OCI-LY7 (cell line): ENCODE results near the gene SLC9B1. TPM values are rescaled to one million over a fixed set of nuclear protein-coding genes. Genes with fewer than 3 reads are reported as not detected.

Source experiments
- BruUV-seq: library from RNA; stranded (reverse); fragments of 400-500 nt; replicated peaks from 2 replicates; lab custom pipeline; 2021; lab: Mats Ljungman, UMichigan
- CTCF ChIA-PET: fragments of 300-600 bp; sonication (Branson Sonifier 250); formaldehyde crosslinking; loops from one replicate; lab custom pipeline; 2022; ENCODE audit warnings: antibody characterized with exemption; ENCODE audit not compliant: unreplicated experiment; lab: Charles Lee
- POLR2A ChIA-PET: fragments of 300-600 bp; sonication (Branson Sonifier 250); formaldehyde crosslinking; loops from one replicate; lab custom pipeline; 2022; ENCODE audit warnings: antibody characterized with exemption; lab: Charles Lee
- DNase-seq: peaks from one replicate; pipeline ENCODE4 v3.0.0-alpha.2; 2015; ENCODE audit warnings: low spot score
- H2AFZ ChIP-seq: fragments of 200-600 bp; sonication (generic), shearing (Covaris generic); 2 replicates; pipeline ENCODE4 v1.6.1; 2014; ENCODE audit warnings: mild to moderate bottlenecking, antibody characterized with exemption, low read length, moderate library complexity
- H3K27ac ChIP-seq: fragments of 200-600 bp; sonication (generic); 2 replicates; pipeline ENCODE4 v1.5.1; 2014; ENCODE audit warnings: mixed run types, low read depth, mild to moderate bottlenecking, moderate library complexity, low read length, inconsistent platforms; ENCODE audit not compliant: poor library complexity, severe bottlenecking
- H3K36me3 ChIP-seq: fragments of 200-600 bp; sonication (generic); 2 replicates; pipeline ENCODE4 v1.6.1; 2014; ENCODE audit warnings: mild to moderate bottlenecking, antibody characterized with exemption, low read length, moderate library complexity, mixed read lengths; ENCODE audit not compliant: insufficient read depth
- H3K4me1 ChIP-seq: fragments of 200-600 bp; sonication (generic); 2 replicates; pipeline ENCODE4 v1.5.1; 2014; ENCODE audit warnings: mild to moderate bottlenecking, low read length; ENCODE audit not compliant: insufficient read depth, poor library complexity, severe bottlenecking
- H3K4me2 ChIP-seq: fragments of 200-600 bp; sonication (generic); 2 replicates; pipeline ENCODE4 v1.6.1; 2014; ENCODE audit warnings: mild to moderate bottlenecking, low read length
- H3K4me3 ChIP-seq: fragments of 200-600 bp; sonication (generic); 2 replicates; pipeline ENCODE4 v1.5.1; 2014; ENCODE audit warnings: mild to moderate bottlenecking, low read depth, low read length; ENCODE audit not compliant: poor library complexity, severe bottlenecking
- H3K79me2 ChIP-seq: fragments of 200-600 bp; sonication (generic); 2 replicates; pipeline ENCODE4 v1.6.1; 2016; ENCODE audit warnings: low read depth, mild to moderate bottlenecking, low read length, moderate library complexity, mixed read lengths; ENCODE audit not compliant: insufficient read depth
- H3K9me2 ChIP-seq: fragments of 200-600 bp; sonication (generic); 2 replicates; pipeline ENCODE4 v1.6.1; 2016; ENCODE audit warnings: mild to moderate bottlenecking, low read length, mixed read lengths; ENCODE audit not compliant: insufficient read depth
- H3K9me3 ChIP-seq: fragments of 200-600 bp; sonication (generic); 2 replicates; pipeline ENCODE4 v1.6.1; 2014; ENCODE audit warnings: mild to moderate bottlenecking, mixed run types, low read length, mixed read lengths
- H4K20me1 ChIP-seq: fragments of 200-600 bp; sonication (generic); 2 replicates; pipeline ENCODE4 v1.6.1; 2014; ENCODE audit warnings: mild to moderate bottlenecking, antibody characterized with exemption, low read length, moderate library complexity, mixed read lengths; ENCODE audit not compliant: insufficient read depth
- EZH2phosphoT487 ChIP-seq: fragments of 200-600 bp; sonication (generic); IDR thresholded peaks from 2 replicates; pipeline ENCODE4 v1.6.1; 2018; ENCODE audit warnings: low read depth, borderline replicate concordance, mild to moderate bottlenecking, mixed run types, antibody characterized with exemption, low read length, moderate library complexity, mixed read lengths
- intact Hi-C: fragments of 100-400 bp; cut with micrococcal nuclease; formaldehyde crosslinking; loops from one replicate; pipeline ENCODE4 v1.10.0; 2022; ENCODE audit not compliant: unreplicated experiment
- total RNA-seq, 2 experiments: library from RNA; depleted of rRNA in 1 of 2; stranded (reverse); fragments of >200 nt in 1 of 2; shearing (Covaris generic) in 1 of 2; gene quantifications; 2 replicates each; pipeline ENCODE4 v1.2.3, GENCODE V29; 2014 to 2022
- TF ChIP-seq, protein P1 (sequence below): fragments of 200-600 bp; sonication (generic); conservative IDR thresholded peaks from 2 replicates; pipeline ENCODE4 v1.5.1; 2014; ENCODE audit warnings: mild to moderate bottlenecking, antibody characterized with exemption, low read length, moderate library complexity, mixed read lengths

Gene SLC9B1
- total RNA-seq, 2 experiments from 2014 or later: 0.88 to 2.0 TPM

DNA sequence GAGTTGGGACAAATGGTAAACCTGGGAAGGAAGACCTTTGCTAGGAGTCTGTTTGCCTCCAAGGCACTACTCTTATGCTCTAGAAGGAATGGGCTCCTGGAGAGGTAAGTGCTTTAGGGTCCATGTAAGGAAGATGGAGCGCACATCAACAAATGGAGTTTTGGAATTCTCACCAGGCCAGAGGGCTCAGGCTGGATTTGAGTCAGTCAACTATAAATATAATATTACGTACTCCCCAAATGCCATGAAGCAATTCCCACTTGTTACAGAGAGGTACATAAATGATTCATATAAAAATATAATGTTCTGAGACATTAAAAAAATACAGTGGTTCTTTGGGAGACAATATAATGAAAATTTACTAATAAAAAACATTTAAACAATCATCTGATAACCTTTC, 1.6 kb upstream of the SLC9B1 start:
- H3K4me2 ChIP-seq: no peak overlapping the region
- TF ChIP-seq, protein P1, sequence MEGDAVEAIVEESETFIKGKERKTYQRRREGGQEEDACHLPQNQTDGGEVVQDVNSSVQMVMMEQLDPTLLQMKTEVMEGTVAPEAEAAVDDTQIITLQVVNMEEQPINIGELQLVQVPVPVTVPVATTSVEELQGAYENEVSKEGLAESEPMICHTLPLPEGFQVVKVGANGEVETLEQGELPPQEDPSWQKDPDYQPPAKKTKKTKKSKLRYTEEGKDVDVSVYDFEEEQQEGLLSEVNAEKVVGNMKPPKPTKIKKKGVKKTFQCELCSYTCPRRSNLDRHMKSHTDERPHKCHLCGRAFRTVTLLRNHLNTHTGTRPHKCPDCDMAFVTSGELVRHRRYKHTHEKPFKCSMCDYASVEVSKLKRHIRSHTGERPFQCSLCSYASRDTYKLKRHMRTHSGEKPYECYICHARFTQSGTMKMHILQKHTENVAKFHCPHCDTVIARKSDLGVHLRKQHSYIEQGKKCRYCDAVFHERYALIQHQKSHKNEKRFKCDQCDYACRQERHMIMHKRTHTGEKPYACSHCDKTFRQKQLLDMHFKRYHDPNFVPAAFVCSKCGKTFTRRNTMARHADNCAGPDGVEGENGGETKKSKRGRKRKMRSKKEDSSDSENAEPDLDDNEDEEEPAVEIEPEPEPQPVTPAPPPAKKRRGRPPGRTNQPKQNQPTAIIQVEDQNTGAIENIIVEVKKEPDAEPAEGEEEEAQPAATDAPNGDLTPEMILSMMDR: no peak
- no peak for TF ChIP-seq EZH2phosphoT487
- no peaks in the 10 kb centered on the region for H3K9me3 ChIP-seq
- ChIA-PET CTCF (no interaction called here), POLR2A (interaction anchor here (0.6 kb wide), 1 partner anchor 360 kb away, joined by 3 read pairs; no protein-coding TSS in a partner anchor)
- H3K79me2 ChIP-seq: no peaks in the 10 kb centered on the region
- H3K4me3 ChIP-seq: no peak overlapping the region
- peaks cover 11% of the 10 kb centered on the region for H3K4me1 ChIP-seq
- no peaks in the 10 kb centered on the region for H3K9me2 ChIP-seq
- H3K36me3 ChIP-seq: peaks cover 14% of the 10 kb centered on the region; the same call in 1 of the 2 replicates
- BruUV-seq: no TSS peak
- no peak overlapping the region for H3K27ac ChIP-seq
- intact Hi-C loops: no loop called here
- H4K20me1 ChIP-seq: no peaks in the 10 kb centered on the region
- H2AFZ ChIP-seq: no peak overlapping the region
- DNase-seq: no peak

DNA sequence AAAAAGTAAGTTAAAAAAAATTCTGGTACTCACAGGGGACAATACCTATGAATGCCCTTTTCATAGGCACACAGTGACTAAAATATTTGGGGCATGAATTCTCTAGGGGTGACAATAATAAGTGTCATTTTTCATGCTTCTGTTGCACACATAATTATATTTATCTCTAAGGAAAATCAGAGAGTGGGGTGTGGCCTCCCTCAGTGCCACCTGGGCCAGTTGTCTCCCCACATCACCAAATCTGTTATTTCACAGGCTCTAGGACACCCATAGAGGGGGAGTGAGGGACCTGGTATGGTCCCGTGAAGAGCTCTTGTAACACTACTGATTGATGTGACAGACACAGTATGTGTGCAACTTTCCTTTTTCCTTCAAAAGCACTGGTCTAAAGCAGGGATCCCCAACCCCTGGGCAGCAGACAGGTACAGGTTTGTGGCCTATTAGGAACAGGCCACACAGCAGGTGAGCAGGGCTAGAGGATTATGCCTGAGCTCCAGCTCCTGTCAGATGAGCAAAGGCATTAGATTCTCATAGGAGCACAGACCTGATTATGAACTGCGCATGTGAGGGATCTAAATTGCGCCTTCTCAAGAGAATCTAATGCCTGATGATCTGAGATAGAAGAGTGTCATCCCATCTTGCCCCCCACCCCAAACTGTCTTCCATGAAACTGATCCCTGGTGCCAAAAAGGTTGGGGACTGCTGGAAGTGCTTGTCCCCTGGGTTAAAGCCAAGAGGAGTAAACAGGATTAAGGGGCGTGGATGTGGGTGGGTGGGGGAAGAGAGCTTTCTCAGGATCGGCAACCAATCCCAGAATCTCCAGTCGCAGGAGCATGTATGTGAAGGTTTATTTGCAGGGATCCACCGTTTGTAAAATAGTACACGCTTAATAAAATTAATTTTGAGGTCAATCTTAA, 856 bp downstream of the SLC9B1 start:
- BruUV-seq: TSS peak; percentile 87
- intact Hi-C loops: no loop called here
- no peaks in the 10 kb centered on the region for H4K20me1 ChIP-seq
- H3K79me2 ChIP-seq: no peaks in the 10 kb centered on the region
- no peaks in the 10 kb centered on the region for H3K9me3 ChIP-seq
- H3K4me1 ChIP-seq: peaks cover 11% of the 10 kb centered on the region
- H2AFZ ChIP-seq: peak overlapping the region; percentile 73; the same call in 1 of the 2 replicates
- peak overlapping the region; percentile 63 for H3K4me2 ChIP-seq
- CTCF ChIA-PET: no interaction called here
- H3K36me3 ChIP-seq: no peaks in the 10 kb centered on the region
- no peak for TF ChIP-seq EZH2phosphoT487
- TF ChIP-seq, protein P1: no peak
- POLR2A ChIA-PET: interaction anchor here (0.8 to 1.4 kb wide), 5 partner anchors 11 to 144 kb away, joined by 3 read pairs; no protein-coding TSS in a partner anchor
- peak overlapping the region; percentile 39 for H3K27ac ChIP-seq
- H3K4me3 ChIP-seq: peak overlapping the region; percentile 76
- peak; percentile 7 for DNase-seq
- H3K9me2 ChIP-seq: no peaks in the 10 kb centered on the region

- CTCF ChIA-PET: no interaction called here
- intact Hi-C loops: no loop called here
Measured at GRCh38 chr4:103012551-103012950, 7.0 kb downstream of the SLC9B1 start.

More at GRCh38 chr4:103012551-103012950, 7.0 kb downstream of the SLC9B1 start:
- POLR2A ChIA-PET: interaction anchor here (0.6 to 1.1 kb wide), 2 partner anchors 77 to 195 kb away, joined by 3 read pairs; no protein-coding TSS in a partner anchor
- Histone ChIP-seq H3K9me3 (no peaks in the 10 kb centered on the region), H3K79me2 (no peaks in the 10 kb centered on the region), H3K4me3 (no peak overlapping the region), H3K27ac (no peak overlapping the region), H3K4me1 (no peaks in the 10 kb centered on the region), H4K20me1 (no peaks in the 10 kb centered on the region), H3K36me3 (no peaks in the 10 kb centered on the region), H3K4me2 (no peak overlapping the region), H2AFZ (no peak overlapping the region), H3K9me2 (no peaks in the 10 kb centered on the region)
- no peak for DNase-seq
- TF ChIP-seq, protein P1: no peak
- TF ChIP-seq EZH2phosphoT487: no peak
- BruUV-seq: no TSS peak
